GM12864 (cell line): ENCODE measurements around the gene PSMA2.

Source experiments
- DNase-seq: peaks from one replicate; pipeline ENCODE4 v3.0.0-alpha.2; 2011; ENCODE audit warnings: low read depth
- H3K4me3 ChIP-seq: 2 replicates; pipeline ENCODE4 v1.5.1; 2011; ENCODE audit warnings: mild to moderate bottlenecking, low read depth, low read length, control low read depth
- TF ChIP-seq, protein P1 (sequence below): IDR thresholded peaks from 2 replicates; pipeline ENCODE4 v1.5.1; 2011; ENCODE audit warnings: low read depth, mild to moderate bottlenecking, moderate library complexity, low read length, control low read depth, inconsistent platforms; ENCODE audit errors: missing control alignments

PSMA2 gene

DNA sequence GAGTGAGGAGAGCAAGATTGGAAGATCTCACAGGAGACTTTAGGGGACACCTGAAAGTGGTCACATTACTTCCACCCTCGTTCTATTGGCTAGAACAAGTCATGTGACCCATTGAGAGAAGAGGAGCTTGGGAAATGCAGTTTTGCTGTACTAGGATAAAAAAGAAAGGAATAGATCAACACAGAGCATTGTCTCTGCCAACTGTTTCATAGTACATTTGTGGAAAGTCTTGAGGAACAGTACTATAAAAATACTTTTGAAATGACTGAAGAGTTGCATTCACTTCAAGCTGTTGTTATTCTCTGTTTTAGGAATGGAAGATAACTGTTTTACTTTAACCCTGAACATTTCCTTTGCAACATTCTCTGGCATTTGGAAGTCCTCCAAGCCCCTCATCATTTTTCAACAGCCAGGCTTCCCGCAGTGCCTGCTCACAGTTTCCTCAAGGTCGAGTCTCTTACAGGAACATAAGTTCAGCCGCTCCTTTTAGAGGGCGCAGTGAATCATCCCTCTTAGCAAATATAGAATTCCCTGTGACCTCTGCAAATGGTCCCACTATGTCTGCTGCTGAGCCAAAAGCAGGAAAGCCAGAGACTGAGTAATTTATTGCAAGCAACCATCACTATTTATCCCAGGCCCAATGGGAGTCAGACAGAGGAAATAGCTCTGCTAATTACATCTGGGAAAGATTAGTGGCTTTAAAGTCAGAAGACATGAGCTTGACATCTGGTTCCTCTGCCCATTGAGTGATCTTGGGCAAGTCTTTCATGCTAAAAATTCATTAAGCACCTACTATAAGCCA lies 40.9 kb upstream of the PSMA2 start:
- H3K4me3 ChIP-seq: no peak overlapping the region
- no peak for DNase-seq
- TF ChIP-seq, protein P1, sequence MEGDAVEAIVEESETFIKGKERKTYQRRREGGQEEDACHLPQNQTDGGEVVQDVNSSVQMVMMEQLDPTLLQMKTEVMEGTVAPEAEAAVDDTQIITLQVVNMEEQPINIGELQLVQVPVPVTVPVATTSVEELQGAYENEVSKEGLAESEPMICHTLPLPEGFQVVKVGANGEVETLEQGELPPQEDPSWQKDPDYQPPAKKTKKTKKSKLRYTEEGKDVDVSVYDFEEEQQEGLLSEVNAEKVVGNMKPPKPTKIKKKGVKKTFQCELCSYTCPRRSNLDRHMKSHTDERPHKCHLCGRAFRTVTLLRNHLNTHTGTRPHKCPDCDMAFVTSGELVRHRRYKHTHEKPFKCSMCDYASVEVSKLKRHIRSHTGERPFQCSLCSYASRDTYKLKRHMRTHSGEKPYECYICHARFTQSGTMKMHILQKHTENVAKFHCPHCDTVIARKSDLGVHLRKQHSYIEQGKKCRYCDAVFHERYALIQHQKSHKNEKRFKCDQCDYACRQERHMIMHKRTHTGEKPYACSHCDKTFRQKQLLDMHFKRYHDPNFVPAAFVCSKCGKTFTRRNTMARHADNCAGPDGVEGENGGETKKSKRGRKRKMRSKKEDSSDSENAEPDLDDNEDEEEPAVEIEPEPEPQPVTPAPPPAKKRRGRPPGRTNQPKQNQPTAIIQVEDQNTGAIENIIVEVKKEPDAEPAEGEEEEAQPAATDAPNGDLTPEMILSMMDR: no peak

- H3K4me3 ChIP-seq: no peak overlapping the region
- no peak for DNase-seq
- TF ChIP-seq, protein P1: no peak
These were observed 35.4 kb upstream of the PSMA2 start for GRCh38 chr7:42967391-42967790.

- TF ChIP-seq, protein P1: no peak
- H3K4me3 ChIP-seq: no peak overlapping the region
- DNase-seq: no peak
These were observed 33.2 kb upstream of the PSMA2 start for GRCh38 chr7:42964849-42965805.

DNA sequence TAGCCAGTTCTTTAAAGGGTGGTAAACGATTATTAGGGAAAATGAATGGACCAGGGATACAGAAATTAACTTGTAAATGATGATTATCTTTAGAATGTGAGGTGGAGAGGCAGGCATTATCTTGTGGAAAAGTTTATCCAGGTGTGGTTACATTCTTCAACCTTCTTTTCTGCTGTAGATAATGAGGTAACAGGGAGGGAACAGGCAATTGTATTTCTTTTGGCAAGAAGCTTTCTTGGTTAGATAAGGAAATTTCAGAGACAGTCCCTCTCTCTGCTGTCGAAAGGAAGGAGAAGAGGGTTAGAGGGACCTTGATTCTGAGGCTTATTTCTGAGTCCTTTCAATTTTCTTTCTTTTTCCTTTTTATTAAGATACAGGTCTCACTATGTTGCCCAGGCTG lies 32.3 kb upstream of the PSMA2 start:
- H3K4me3 ChIP-seq: no peak overlapping the region
- TF ChIP-seq, protein P1: no peak
- no peak for DNase-seq

DNA sequence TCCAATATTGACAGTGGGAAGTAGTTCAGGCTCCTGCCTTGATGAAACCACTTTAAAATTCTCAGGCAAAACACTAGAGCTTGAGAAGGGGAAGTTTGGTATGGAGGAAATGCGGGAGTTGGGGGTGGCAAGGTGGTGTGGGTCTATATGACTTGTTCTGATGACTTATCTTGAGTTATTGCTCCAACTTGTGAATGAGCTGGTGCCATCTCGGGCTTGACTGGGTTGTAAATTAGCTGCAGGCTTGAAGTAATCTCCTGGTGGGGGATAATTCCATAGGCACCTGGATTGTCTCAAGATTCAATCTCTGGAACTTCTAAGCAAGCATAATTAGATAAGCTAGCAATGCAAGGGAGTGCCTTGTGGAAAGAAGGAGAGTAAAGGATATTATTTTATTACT lies 29.2 kb upstream of the PSMA2 start:
- DNase-seq: no peak
- TF ChIP-seq, protein P1: no peak

GRCh38 chr7:42960762-42961161 lies 28.8 kb upstream of the PSMA2 start:
- no peak for DNase-seq
- no peak overlapping the region for H3K4me3 ChIP-seq
- TF ChIP-seq, protein P1: no peak

More for the DNA sequence above, 29.2 kb upstream of the PSMA2 start:
- no peak overlapping the region for H3K4me3 ChIP-seq
